AG04450 (cell line): Measurements from ENCODE around the gene GPC6. TPM values are rescaled to one million over a fixed set of nuclear protein-coding genes. Genes with fewer than 3 reads are reported as not detected.

Experiments
- CTCF ChIA-PET: fragments of 300-600, 350-600 bp; formaldehyde crosslinking; extraction: SDS; loops from one replicate; lab custom pipeline; 2022; ENCODE audit warnings: antibody characterized with exemption, inconsistent platforms; lab: Charles Lee
- POLR2A ChIA-PET: fragments of 350-600 bp; formaldehyde crosslinking; extraction: SDS; loops from one replicate; lab custom pipeline; 2021; ENCODE audit warnings: antibody characterized with exemption, inconsistent platforms; lab: Yijun Ruan, JAX
- DNase-seq: peaks from one replicate; pipeline ENCODE4 v3.0.0-alpha.2; 2011; ENCODE audit warnings: low read depth, low spot score
- H3K27ac ChIP-seq: one replicate; pipeline ENCODE4 v1.5.1; 2012; ENCODE audit warnings: low read depth, low read length, control low read depth
- H3K27me3 ChIP-seq: one replicate; pipeline ENCODE4 v1.6.0; 2012; ENCODE audit warnings: low read length; ENCODE audit not compliant: control insufficient read depth, insufficient read depth
- H3K4me3 ChIP-seq: 2 replicates; pipeline ENCODE4 v1.5.1; 2011; ENCODE audit warnings: mild to moderate bottlenecking, low read depth, low read length, control low read depth
- H3K9me3 ChIP-seq: 2 replicates; pipeline ENCODE4 v1.5.1; 2012; ENCODE audit warnings: low read length; ENCODE audit not compliant: control insufficient read depth, insufficient read depth
- CTCF ChIP-seq: IDR thresholded peaks from 2 replicates; pipeline ENCODE4 v1.5.1; 2011; ENCODE audit warnings: low read depth, low read length, control low read depth, inconsistent platforms
- polyA plus RNA-seq: library from polyadenylated mRNA; depleted of rRNA; stranded (reverse); fragments of >200 nt; gene quantifications from 2 replicates; pipeline ENCODE4 v1.2.3, GENCODE V29; 2011

GPC6 gene
- polyA plus RNA-seq, 1 experiment, result 40.4 TPM

- DNase-seq, result no peak
- ChIA-PET CTCF (no interaction called here), POLR2A (no interaction called here)
- Histone ChIP-seq H3K4me3 (no peak overlapping the region), H3K27me3 (no peaks in the 10 kb centered on the region), H3K9me3 (no peaks in the 10 kb centered on the region), H3K27ac (no peak overlapping the region)
- TF ChIP-seq CTCF, result no peak
Measured at GRCh38 chr13:94007072-94007471, 780.5 kb downstream of the GPC6 start.

GRCh38 chr13:94009701-94010100 lies 783.1 kb downstream of the GPC6 start:
- TF ChIP-seq CTCF, result no peak
- no peaks in the 10 kb centered on the region for H3K9me3 ChIP-seq
- H3K27me3 ChIP-seq, result no peaks in the 10 kb centered on the region
- no peak overlapping the region for H3K4me3 ChIP-seq
- POLR2A ChIA-PET, result no interaction called here
- DNase-seq, result no peak
- no peak overlapping the region for H3K27ac ChIP-seq
- CTCF ChIA-PET, result no interaction called here

GRCh38 chr13:94014461-94014860 lies 787.9 kb downstream of the GPC6 start:
- no peak for DNase-seq
- Histone ChIP-seq H3K4me3 (no peak overlapping the region), H3K27me3 (no peaks in the 10 kb centered on the region), H3K9me3 (no peaks in the 10 kb centered on the region), H3K27ac (no peak overlapping the region)
- ChIA-PET CTCF (no interaction called here), POLR2A (no interaction called here)
- no peak for TF ChIP-seq CTCF

- DNase-seq, result no peak
- no peaks in the 10 kb centered on the region for H3K9me3 ChIP-seq
- H3K4me3 ChIP-seq, result no peak overlapping the region
- ChIA-PET POLR2A (no interaction called here), CTCF (no interaction called here)
- H3K27me3 ChIP-seq, result no peaks in the 10 kb centered on the region
- TF ChIP-seq CTCF, result no peak
- H3K27ac ChIP-seq, result no peak overlapping the region
Measured at GRCh38 chr13:94020426-94020825, 793.8 kb downstream of the GPC6 start.

GRCh38 chr13:94020833-94021232 lies 794.2 kb downstream of the GPC6 start:
- H3K27me3 ChIP-seq, result no peaks in the 10 kb centered on the region
- no peak for TF ChIP-seq CTCF
- H3K9me3 ChIP-seq, result no peaks in the 10 kb centered on the region
- no peak for DNase-seq
- H3K27ac ChIP-seq, result no peak overlapping the region
- ChIA-PET POLR2A (no interaction called here), CTCF (no interaction called here)
- H3K4me3 ChIP-seq, result no peak overlapping the region
